ENCODE data around the gene PGLYRP2.

DNA sequence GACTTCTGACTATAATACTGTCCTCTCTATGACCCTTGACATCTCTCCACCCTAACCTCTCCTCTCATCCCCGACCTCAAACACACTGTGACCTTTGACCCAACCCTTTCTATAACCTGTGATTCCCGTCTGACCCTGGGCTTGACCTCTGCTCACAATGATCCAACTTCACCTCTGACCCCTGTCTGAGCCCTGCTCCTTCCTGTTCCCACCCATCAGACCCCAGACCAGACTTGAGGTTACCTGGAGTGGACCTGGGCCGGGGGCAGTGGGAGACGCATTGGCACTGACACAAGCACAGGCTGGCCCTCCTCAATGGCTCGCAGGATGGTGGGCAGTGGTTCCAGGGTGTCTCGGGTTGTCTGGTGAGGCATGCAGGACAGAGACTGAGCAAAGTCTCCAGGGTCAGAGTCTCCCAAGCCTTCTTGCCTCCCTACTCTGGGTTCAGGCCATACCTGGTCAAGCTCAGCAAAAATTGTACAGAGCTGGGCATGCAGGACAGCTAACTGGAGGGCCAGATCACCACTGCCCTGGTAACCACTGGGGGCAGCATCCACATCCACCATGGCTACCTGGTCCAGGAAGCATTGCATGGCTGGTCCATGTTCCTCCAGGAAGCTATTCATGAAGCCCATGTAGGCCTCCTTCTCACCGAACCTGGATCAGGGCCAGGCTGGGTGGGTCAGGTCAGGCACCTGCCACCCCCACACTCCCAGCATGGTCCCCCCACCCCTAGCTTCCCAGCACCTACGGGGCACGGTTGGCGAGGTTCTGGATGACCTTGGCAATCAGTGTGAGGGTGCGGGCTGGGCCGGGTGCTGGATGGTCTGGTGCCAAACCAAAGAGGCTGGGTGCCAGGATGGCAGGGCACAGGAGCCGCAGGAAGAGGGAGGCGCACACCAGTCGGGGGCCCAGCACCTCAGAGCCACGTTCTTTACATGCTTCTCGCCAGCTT, 25.1 kb downstream of the PGLYRP2 start:
- TF ChIP-seq EZH2 (IDR thresholded peaks at IDR 0.05; ENCODE audit: insufficient read depth, poor library complexity, severe bottlenecking) (no peak), EZH2phosphoT487 (IDR thresholded peaks at IDR 0.05; ENCODE audit: insufficient read depth, low read depth) (no peak)
